Right atrium auricular region (tissue), 2 donors: Measurements from ENCODE around the gene PARD3B. TPM values are rescaled to one million over a fixed set of nuclear protein-coding genes. Genes with fewer than 3 reads are reported as not detected.

Source experiments
- DNase-seq: peaks from one replicate; pipeline ENCODE4 v3.0.0-alpha.2; 2019; ENCODE audit warnings: low spot score
- H3K27ac ChIP-seq, 2 donors: fragments of 200-600 bp; sonication (generic); 1 replicate in 1 of 2; 2 replicates in 1 of 2; pipeline ENCODE4 v1.5.1; 2016 to 2019
- H3K27me3 ChIP-seq, 2 donors: fragments of 200-600 bp; sonication (generic); one replicate each; pipeline versions ENCODE4 v1.5.1 to v1.6.0; 2017 to 2019
- H3K36me3 ChIP-seq: fragments of 200-600 bp; sonication (generic); one replicate; pipeline ENCODE4 v1.5.1; 2016
- H3K4me1 ChIP-seq, 2 donors: fragments of 200-600 bp; sonication (generic); one replicate each; pipeline versions ENCODE4 v1.5.1 to v1.6.0; 2017 to 2019
- H3K4me3 ChIP-seq, 2 donors: fragments of 200-600 bp; sonication (generic); 1 replicate in 1 of 2; 2 replicates in 1 of 2; pipeline ENCODE4 v1.5.1; 2017 to 2019; ENCODE audit warnings: mild to moderate bottlenecking in 1 of 2, moderate library complexity in 1 of 2
- H3K9me3 ChIP-seq, 2 donors: fragments of 200-600 bp; sonication (generic); one replicate each; pipeline ENCODE4 v1.5.1; 2019
- total RNA-seq, 2 donors: library from RNA; depleted of rRNA; stranded (reverse); fragments of >200 nt; gene quantifications; one replicate each; pipeline ENCODE4 v1.1.0, GENCODE V29; 2016
- TF ChIP-seq, protein P1 (sequence below), 2 donors: fragments of 200-600 bp; sonication (generic); IDR thresholded peaks; one replicate each; pipeline ENCODE4 v1.5.1; 2019; ENCODE audit warnings: antibody characterized with exemption in 2 of 2

The PARD3B gene
- total RNA-seq, 2 donors from 2014 or later: 7.4 to 12.2 TPM

DNA sequence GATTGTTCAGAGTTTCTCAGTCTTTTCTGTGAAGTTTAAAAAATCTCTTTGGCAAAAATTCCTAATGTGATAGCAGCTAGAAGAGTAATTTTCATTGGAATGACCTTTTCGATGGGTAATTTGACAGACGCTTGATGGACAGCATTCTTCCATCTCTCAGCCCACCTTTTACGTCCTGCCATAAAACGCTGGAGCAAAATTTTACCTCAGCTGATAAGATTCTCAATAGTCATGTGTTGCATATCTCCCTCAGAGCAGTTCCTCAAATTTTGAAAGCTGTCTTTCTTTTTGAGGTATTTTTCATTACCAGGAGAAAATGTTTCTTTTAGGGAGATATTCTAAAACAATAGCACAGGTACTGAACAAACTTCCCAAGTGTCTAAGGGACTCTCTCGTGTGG lies 441.4 kb downstream of the PARD3B start:
- H3K27me3 ChIP-seq: no peaks in the 10 kb centered on the region
- no peak overlapping the region for H3K27ac ChIP-seq
- TF ChIP-seq, protein P1, sequence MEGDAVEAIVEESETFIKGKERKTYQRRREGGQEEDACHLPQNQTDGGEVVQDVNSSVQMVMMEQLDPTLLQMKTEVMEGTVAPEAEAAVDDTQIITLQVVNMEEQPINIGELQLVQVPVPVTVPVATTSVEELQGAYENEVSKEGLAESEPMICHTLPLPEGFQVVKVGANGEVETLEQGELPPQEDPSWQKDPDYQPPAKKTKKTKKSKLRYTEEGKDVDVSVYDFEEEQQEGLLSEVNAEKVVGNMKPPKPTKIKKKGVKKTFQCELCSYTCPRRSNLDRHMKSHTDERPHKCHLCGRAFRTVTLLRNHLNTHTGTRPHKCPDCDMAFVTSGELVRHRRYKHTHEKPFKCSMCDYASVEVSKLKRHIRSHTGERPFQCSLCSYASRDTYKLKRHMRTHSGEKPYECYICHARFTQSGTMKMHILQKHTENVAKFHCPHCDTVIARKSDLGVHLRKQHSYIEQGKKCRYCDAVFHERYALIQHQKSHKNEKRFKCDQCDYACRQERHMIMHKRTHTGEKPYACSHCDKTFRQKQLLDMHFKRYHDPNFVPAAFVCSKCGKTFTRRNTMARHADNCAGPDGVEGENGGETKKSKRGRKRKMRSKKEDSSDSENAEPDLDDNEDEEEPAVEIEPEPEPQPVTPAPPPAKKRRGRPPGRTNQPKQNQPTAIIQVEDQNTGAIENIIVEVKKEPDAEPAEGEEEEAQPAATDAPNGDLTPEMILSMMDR (IDR thresholded peaks at IDR 0.05): no peak
- no peak for DNase-seq
- H3K36me3 ChIP-seq: no peaks in the 10 kb centered on the region
- no peaks in the 10 kb centered on the region for H3K9me3 ChIP-seq
- no peak overlapping the region for H3K4me3 ChIP-seq
- no peaks in the 10 kb centered on the region for H3K4me1 ChIP-seq

DNA sequence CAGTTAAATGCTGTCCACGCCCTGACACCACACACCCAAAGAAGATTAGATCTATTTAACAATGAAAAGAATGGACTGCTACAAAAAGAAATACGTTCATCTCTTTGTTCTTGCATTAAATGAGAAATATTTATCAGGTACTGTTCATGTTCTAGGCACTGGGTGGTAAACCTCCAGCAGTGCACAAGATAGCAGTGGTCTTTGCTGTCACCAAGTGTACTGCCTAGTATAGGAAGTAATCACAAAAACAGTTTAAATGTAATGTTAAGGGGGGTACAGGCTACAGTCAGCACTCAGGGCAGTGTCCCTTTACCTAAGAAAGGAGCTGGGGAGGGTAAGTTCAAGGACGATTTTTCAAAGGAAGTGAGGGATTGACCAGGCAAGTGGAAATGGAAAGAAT lies 443.6 kb downstream of the PARD3B start:
- H3K27me3 ChIP-seq: no peaks in the 10 kb centered on the region
- TF ChIP-seq, protein P1 (IDR thresholded peaks at IDR 0.05): no peak
- no peaks in the 10 kb centered on the region for H3K9me3 ChIP-seq
- H3K4me3 ChIP-seq: no peak overlapping the region
- no peak for DNase-seq
- no peaks in the 10 kb centered on the region for H3K36me3 ChIP-seq
- H3K27ac ChIP-seq: no peak overlapping the region
- no peaks in the 10 kb centered on the region for H3K4me1 ChIP-seq

DNA sequence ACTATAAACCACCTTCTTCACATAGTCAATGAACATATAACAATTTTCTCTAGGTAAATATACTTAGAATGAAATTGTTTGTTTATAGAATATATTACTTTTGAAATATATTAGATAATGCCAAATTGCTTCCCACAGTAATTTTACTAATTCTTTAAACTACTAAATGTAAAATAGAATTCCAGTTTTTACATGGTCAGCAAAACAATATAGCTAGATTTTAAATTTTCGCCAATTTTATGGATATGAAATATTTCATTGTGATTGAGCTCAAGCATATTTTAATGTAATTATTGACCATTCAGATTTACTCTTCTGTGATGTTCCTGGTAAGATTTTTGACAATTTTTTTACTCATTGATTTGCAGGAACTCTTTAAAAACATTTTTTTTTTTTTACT lies 444.6 kb downstream of the PARD3B start:
- H3K27ac ChIP-seq: no peak overlapping the region
- no peaks in the 10 kb centered on the region for H3K4me1 ChIP-seq
- no peak for DNase-seq
- no peaks in the 10 kb centered on the region for H3K36me3 ChIP-seq
- TF ChIP-seq, protein P1 (IDR thresholded peaks at IDR 0.05): no peak
- no peaks in the 10 kb centered on the region for H3K9me3 ChIP-seq
- no peaks in the 10 kb centered on the region for H3K27me3 ChIP-seq
- no peak overlapping the region for H3K4me3 ChIP-seq

DNA sequence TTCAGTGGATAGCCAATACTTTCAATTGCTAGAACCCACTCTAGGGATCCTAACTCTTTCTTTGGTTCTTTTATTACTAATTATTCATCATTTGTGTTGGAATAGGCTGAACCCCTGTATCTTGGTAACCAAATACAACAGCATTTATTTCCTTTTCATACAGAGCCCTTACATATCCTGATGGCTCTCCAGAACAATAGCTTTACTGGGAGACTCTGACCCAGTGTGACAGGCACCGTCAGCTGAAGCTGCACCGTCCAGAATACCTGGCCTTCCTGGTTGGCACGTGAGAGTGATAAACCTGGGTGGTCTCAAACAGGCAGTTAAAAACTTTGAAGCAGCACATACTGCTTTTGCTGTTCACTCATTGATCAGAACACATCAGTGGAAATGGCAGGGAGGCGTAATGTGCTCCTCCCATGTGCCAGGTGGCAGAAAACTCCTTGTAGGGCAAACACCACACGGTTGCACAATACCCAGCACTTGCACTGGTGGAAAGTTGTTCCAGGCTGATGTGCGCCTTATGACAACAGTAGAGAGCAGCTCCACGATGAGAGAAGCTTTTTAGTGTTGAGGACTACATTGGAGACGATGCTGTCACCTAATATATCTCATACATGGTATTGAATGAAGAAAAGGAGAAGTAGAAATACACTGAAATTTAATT lies 456.2 kb downstream of the PARD3B start:
- H3K9me3 ChIP-seq: no peaks in the 10 kb centered on the region
- no peaks in the 10 kb centered on the region for H3K27me3 ChIP-seq
- no peak for DNase-seq
- H3K4me1 ChIP-seq: no peaks in the 10 kb centered on the region
- no peak overlapping the region for H3K27ac ChIP-seq
- H3K36me3 ChIP-seq: no peaks in the 10 kb centered on the region
- H3K4me3 ChIP-seq: no peak overlapping the region
- TF ChIP-seq, protein P1 (IDR thresholded peaks at IDR 0.05): no peak

DNA sequence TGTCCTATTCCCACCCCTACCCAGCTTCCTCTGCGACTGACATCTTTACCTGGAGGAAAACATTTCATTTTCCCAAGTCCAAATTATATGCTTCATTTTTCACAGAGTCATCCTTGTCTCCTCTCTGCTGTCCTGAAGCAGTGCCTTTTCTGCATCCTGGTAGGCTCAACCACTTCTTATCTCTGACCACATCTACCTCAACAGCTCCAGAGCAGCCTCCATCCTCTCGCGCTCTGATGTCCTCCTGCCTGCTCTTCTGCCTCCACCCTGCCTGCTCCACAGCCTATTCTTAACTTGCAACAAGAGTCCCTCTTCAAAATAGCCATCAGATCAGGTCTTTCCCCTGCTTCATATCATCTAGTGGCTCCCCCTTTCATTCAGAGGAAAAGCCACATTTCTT lies 457.1 kb downstream of the PARD3B start:
- H3K4me1 ChIP-seq: no peaks in the 10 kb centered on the region
- no peaks in the 10 kb centered on the region for H3K27me3 ChIP-seq
- peaks cover 0 to 4% of the 10 kb centered on the region in 2 donors for H3K9me3 ChIP-seq
- H3K36me3 ChIP-seq: no peaks in the 10 kb centered on the region
- DNase-seq: no peak
- TF ChIP-seq, protein P1 (IDR thresholded peaks at IDR 0.05): no peak
- no peak overlapping the region for H3K4me3 ChIP-seq
- no peak overlapping the region for H3K27ac ChIP-seq

DNA sequence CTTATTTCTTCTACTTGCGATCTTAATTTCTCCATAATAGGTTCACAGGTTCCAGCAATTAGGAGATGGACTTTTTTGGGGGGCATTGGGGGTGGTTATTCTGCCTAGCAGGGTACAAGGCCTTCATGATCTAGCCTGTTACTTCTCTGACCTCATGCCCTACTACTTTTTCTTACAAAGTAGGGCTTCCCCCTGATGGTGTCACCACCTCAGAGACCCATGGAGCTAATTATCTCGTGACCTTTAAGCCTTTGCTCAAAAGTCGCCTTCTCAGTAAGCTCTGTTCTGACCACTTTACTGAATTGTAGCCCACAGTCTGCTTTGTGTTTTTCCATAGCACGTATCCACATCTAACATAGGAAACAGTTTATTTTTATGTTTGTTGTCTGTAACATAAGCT lies 458.0 kb downstream of the PARD3B start:
- no peak for DNase-seq
- Histone ChIP-seq H3K27ac (no peak overlapping the region), H3K4me1 (no peaks in the 10 kb centered on the region), H3K36me3 (no peaks in the 10 kb centered on the region), H3K4me3 (no peak overlapping the region), H3K9me3 (peaks cover 0 to 7% of the 10 kb centered on the region in 2 donors), H3K27me3 (no peaks in the 10 kb centered on the region)
- TF ChIP-seq, protein P1 (IDR thresholded peaks at IDR 0.05): no peak
